Breast epithelium (tissue), 3 donors: ENCODE data around the gene EHMT2.

Source experiments
- CTCF ChIP-seq, 3 donors: fragments of 450-650 bp; IDR thresholded peaks; one replicate each; pipeline ENCODE4 v1.5.1; 2016 to 2017; ENCODE audit warnings: antibody characterized with exemption in 3 of 3, mild to moderate bottlenecking in 3 of 3, moderate library complexity in 3 of 3
- POLR2A ChIP-seq: fragments of 450-650 bp; IDR thresholded peaks from one replicate; pipeline ENCODE4 v1.6.1; 2016; ENCODE audit warnings: antibody characterized with exemption, mild to moderate bottlenecking, moderate library complexity
- POLR2AphosphoS5 ChIP-seq, 3 donors: sonication (generic); formaldehyde crosslinking; IDR thresholded peaks; one replicate each; pipeline ENCODE4 v1.6.1; 2017; ENCODE audit warnings: antibody characterized with exemption in 3 of 3

DNA sequence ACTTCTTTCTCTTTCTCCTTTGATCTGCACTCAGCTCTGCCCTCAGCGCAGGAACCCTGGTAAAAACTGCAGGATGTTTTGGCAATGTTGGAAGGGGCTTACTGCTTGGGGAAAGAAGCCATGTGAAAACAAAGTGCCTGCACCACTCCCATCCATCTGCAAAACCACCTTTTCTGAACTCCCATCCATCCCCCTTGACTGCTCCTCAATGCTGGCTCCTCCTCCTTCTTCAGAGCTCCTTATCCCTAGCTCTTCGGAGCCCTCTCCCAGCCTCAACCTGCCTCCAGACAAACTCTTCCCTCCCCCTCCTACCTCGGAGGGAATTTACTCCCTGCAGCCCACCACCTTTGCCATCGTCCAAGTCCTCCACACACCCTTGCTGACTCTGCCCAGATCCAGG is 8.6 kb upstream of the EHMT2 start:
- TF ChIP-seq CTCF (IDR thresholded peaks at IDR 0.05): no peak
- TF ChIP-seq POLR2A: no peak
- TF ChIP-seq POLR2AphosphoS5 (IDR thresholded peaks at IDR 0.05): no peak
